Hypothalamus (tissue), 51 donors: Measurements from ENCODE around the gene GCSAM.

Experiments used
- DNase-seq, 51 donors: peaks; one replicate each; lab custom pipeline; 2025; lab: John Stamatoyannopoulos, UW

The GCSAM gene

GRCh38 chr3:112132975-112133448 lies at the start of gene GCSAM:
Gene GCSAM (minus strand): TSS chr3:112133248. CDS start chr3:112133120, 128 bp downstream.
- peak in 27 of 51 donors; percentile 3 to 56 (median 17) for DNase-seq

GRCh38 chr3:112175646-112176045 lies 42.6 kb upstream of the GCSAM start:
- no peak for DNase-seq

GRCh38 chr3:112175037-112175436 lies 42.0 kb upstream of the GCSAM start:
- DNase-seq: no peak

- DNase-seq: no peak
Measured at GRCh38 chr3:112171144-112171543, 38.1 kb upstream of the GCSAM start.

GRCh38 chr3:112170046-112170445 lies 37.0 kb upstream of the GCSAM start:
- DNase-seq: no peak

- no peak for DNase-seq
Measured at GRCh38 chr3:112167758-112168157, 34.7 kb upstream of the GCSAM start.

- DNase-seq: no peak
Measured at GRCh38 chr3:112149136-112149535, 16.1 kb upstream of the GCSAM start.

GRCh38 chr3:112143689-112144088 lies 10.6 kb upstream of the GCSAM start:
- no peak for DNase-seq

- DNase-seq: no peak
Measured at GRCh38 chr3:112143251-112143650, 10.2 kb upstream of the GCSAM start.

GRCh38 chr3:112141293-112141692 lies 8.2 kb upstream of the GCSAM start:
- DNase-seq: no peak

GRCh38 chr3:112140584-112140983 lies 7.5 kb upstream of the GCSAM start:
- DNase-seq: no peak

GRCh38 chr3:112138219-112138969 lies 5.3 kb upstream of the GCSAM start:
- DNase-seq: no peak

- DNase-seq: no peak
Measured at GRCh38 chr3:112137781-112138180, 4.7 kb upstream of the GCSAM start.

GRCh38 chr3:112136959-112137693 lies 4.1 kb upstream of the GCSAM start:
- DNase-seq: peak in 27 of 51 donors; percentile 1 to 71 (median 25)

GRCh38 chr3:112136046-112136445 lies 3.0 kb upstream of the GCSAM start:
- no peak for DNase-seq

- DNase-seq: no peak
Measured at GRCh38 chr3:112134335-112135124, 1.5 kb upstream of the GCSAM start.

GRCh38 chr3:112133626-112134334 lies 732 bp upstream of the GCSAM start:
- no peak for DNase-seq

- no peak for DNase-seq
Measured at GRCh38 chr3:112132554-112132953, 494 bp downstream of the GCSAM start.

- DNase-seq: no peak
Measured at GRCh38 chr3:112132088-112132487, 960 bp downstream of the GCSAM start.

GRCh38 chr3:112131111-112131510 lies 1.9 kb downstream of the GCSAM start:
- no peak for DNase-seq

- no peak for DNase-seq
Measured at GRCh38 chr3:112130638-112130993, 2.4 kb downstream of the GCSAM start.
